ENCODE measurements around the gene ARMC12. TPM values are rescaled to one million over a fixed set of nuclear protein-coding genes. Genes with fewer than 3 reads are reported as not detected.
A peak's percentile ranks its signal among the peaks of the same experiment; 100 is the strongest.

The ARMC12 gene
- total and polyA plus RNA-seq, 2 of the 13 experiments (the other 11 are each of a cell fraction or from before 2014, with no cell fraction given): 1.3 TPM; not detected in 1

- TF ChIP-seq ARID5B (CRISPR knock-in tag; IDR thresholded peaks at IDR 0.05): peak; percentile 43; the same call in 1 of the 2 replicates
- no peak for TF ChIP-seq RERE (CRISPR knock-in tag; IDR thresholded peaks at IDR 0.05; ENCODE audit: low read depth)
- no peak for TF ChIP-seq ZNF607 (CRISPR knock-in tag; IDR thresholded peaks at IDR 0.05; ENCODE audit: borderline replicate concordance)
- TF ChIP-seq ATAD3A (CRISPR knock-in tag; IDR thresholded peaks at IDR 0.05): no peak
- TF ChIP-seq ZMYM2 (CRISPR knock-in tag; IDR thresholded peaks at IDR 0.05): no peak
- TF ChIP-seq CBX1 (IDR thresholded peaks at IDR 0.05; ENCODE audit: low read depth): no peak
- no peak for TF ChIP-seq ZBTB10 (CRISPR knock-in tag; IDR thresholded peaks at IDR 0.05; ENCODE audit: borderline replicate concordance)
- 0 out of 2 replicates have a peak, but pooled peaks have one; percentile 23 for TF ChIP-seq WIZ (CRISPR knock-in tag; IDR thresholded peaks at IDR 0.05)
- TF ChIP-seq FOXK1 (CRISPR knock-in tag; IDR thresholded peaks at IDR 0.05; ENCODE audit: borderline replicate concordance, low read depth): no peak
- TF ChIP-seq ZNF850 (CRISPR knock-in tag; conservative IDR thresholded peaks at IDR 0.05): no peak
- no peak for TF ChIP-seq SNAPC5 (CRISPR knock-in tag; IDR thresholded peaks at IDR 0.05; ENCODE audit: borderline replicate concordance)
- TF ChIP-seq HDAC2 (CRISPR knock-in tag; IDR thresholded peaks at IDR 0.05): no peak; the same call in 1 of the 2 replicates
- 0 out of 2 replicates have a peak, but pooled peaks have one; percentile 45 for TF ChIP-seq SNAPC2 (CRISPR knock-in tag; IDR thresholded peaks at IDR 0.05)
- no peak for TF ChIP-seq GABPA (IDR thresholded peaks at IDR 0.05; ENCODE audit: low read depth, low read length)
- TF ChIP-seq GABPA (CRISPR knock-in tag; IDR thresholded peaks at IDR 0.05; ENCODE audit: low read depth): 0 out of 2 replicates have a peak, but pooled peaks have one; percentile 20
- no peak for TF ChIP-seq ZNF383 (CRISPR knock-in tag; IDR thresholded peaks at IDR 0.05; ENCODE audit: borderline replicate concordance)
These were observed 780 bp downstream of the ARMC12 start (continued) for GRCh38 chr6:35737413-35738211.

All from HepG2 (cell line).